Measurements from ENCODE around the gene CELA2A.
"Not testable (repeated sequence)": the region's sequence is repeated elsewhere in the genome, so short reads cannot be mapped to it uniquely, and the experiment has no call there.

CELA2A gene

GRCh38 chr1:15445390-15446122, 11.0 kb upstream of the CELA2A start:
- no peak for DNase-seq (ENCODE audit: low read depth)

GRCh38 chr1:15446212-15446611, 10.3 kb upstream of the CELA2A start:
- DNase-seq (ENCODE audit: low read depth) = no peak

- no peak for DNase-seq (ENCODE audit: low read depth)
These were observed 7.6 kb upstream of the CELA2A start for GRCh38 chr1:15448877-15449462.

GRCh38 chr1:15449567-15449966, 7.0 kb upstream of the CELA2A start:
- DNase-seq (ENCODE audit: low read depth) = no peak

- DNase-seq (ENCODE audit: low read depth) = no peak
These were observed 5.4 kb upstream of the CELA2A start for GRCh38 chr1:15451014-15451722.

- DNase-seq (ENCODE audit: low read depth) = no peak
These were observed 4.3 kb upstream of the CELA2A start for GRCh38 chr1:15452216-15452615.

- no peak for DNase-seq (ENCODE audit: low read depth)
These were observed 3.5 kb upstream of the CELA2A start for GRCh38 chr1:15452866-15453571.

GRCh38 chr1:15453734-15454133, 2.8 kb upstream of the CELA2A start:
- DNase-seq (ENCODE audit: low read depth) = no peak

GRCh38 chr1:15454256-15454655, 2.3 kb upstream of the CELA2A start:
- DNase-seq (ENCODE audit: low read depth) = no peak

GRCh38 chr1:15455522-15455921, 1.0 kb upstream of the CELA2A start:
- DNase-seq (ENCODE audit: low read depth) = no peak

- DNase-seq (ENCODE audit: low read depth) = no peak
These were observed 1.1 kb downstream of the CELA2A start for GRCh38 chr1:15457585-15457984.

- DNase-seq (ENCODE audit: low read depth) = not testable (repeated sequence)
These were observed 1.9 kb downstream of the CELA2A start for GRCh38 chr1:15458388-15458787.

- no peak for DNase-seq (ENCODE audit: low read depth)
These were observed 3.5 kb downstream of the CELA2A start for GRCh38 chr1:15459771-15460707.

- DNase-seq (ENCODE audit: low read depth) = no peak
These were observed 4.2 kb downstream of the CELA2A start for GRCh38 chr1:15460708-15461095.

GRCh38 chr1:15463064-15463800, 6.7 kb downstream of the CELA2A start:
- DNase-seq (ENCODE audit: low read depth) = not testable (repeated sequence)

GRCh38 chr1:15463926-15464322, 7.4 kb downstream of the CELA2A start:
- not testable (repeated sequence) for DNase-seq (ENCODE audit: low read depth)

GRCh38 chr1:15465674-15466073, 9.1 kb downstream of the CELA2A start:
- DNase-seq (ENCODE audit: low read depth) = no peak

- DNase-seq (ENCODE audit: low read depth) = not testable (repeated sequence)
These were observed 10.6 kb downstream of the CELA2A start for GRCh38 chr1:15466955-15467625.

- DNase-seq (ENCODE audit: low read depth) = no peak
These were observed 11.6 kb downstream of the CELA2A start for GRCh38 chr1:15468145-15468544.

GRCh38 chr1:15469361-15469760, 12.8 kb downstream of the CELA2A start:
- no peak for DNase-seq (ENCODE audit: low read depth)
